Mesothelial cell of epicardium (in vitro differentiated cells): ENCODE data around the gene ACSS1. TPM values are rescaled to one million over a fixed set of nuclear protein-coding genes. Genes with fewer than 3 reads are reported as not detected.
A peak's percentile ranks its signal among the peaks of the same experiment; 100 is the strongest.

Experiments
- DNase-seq, 2 experiments: peaks; one replicate each; pipeline ENCODE4 v3.0.0; 2021; ENCODE audit warnings: low spot score in 2 of 2; ENCODE audit not compliant: unreplicated experiment in 2 of 2
- H3K27ac Mint-ChIP-seq: 2 replicates; pipeline ENCODE4 v1.8.0; 2021; ENCODE audit warnings: mixed read lengths
- H3K27me3 Mint-ChIP-seq: 2 replicates; pipeline ENCODE4 v1.8.0; 2021; ENCODE audit warnings: low read depth, mixed read lengths
- H3K36me3 Mint-ChIP-seq: 2 replicates; pipeline ENCODE4 v1.8.0; 2021; ENCODE audit warnings: mixed read lengths
- H3K4me1 Mint-ChIP-seq: 2 replicates; pipeline ENCODE4 v1.8.0; 2021; ENCODE audit warnings: mixed read lengths
- H3K4me3 Mint-ChIP-seq: 2 replicates; pipeline ENCODE4 v1.8.0; 2021; ENCODE audit warnings: mild to moderate bottlenecking, moderate library complexity, mixed read lengths
- H3K9me3 Mint-ChIP-seq: 2 replicates; pipeline ENCODE4 v1.8.0; 2021; ENCODE audit warnings: mixed read lengths
- total RNA-seq: library from RNA; stranded (reverse); gene quantifications from 3 replicates; pipeline ENCODE4 v1.2.1, GENCODE V29; 2021
- TF ChIP-seq, protein P1 (sequence below): fragments of 200-600 bp; sonication (generic); IDR thresholded peaks from one replicate; pipeline ENCODE4 v1.5.0; 2021; ENCODE audit warnings: antibody characterized with exemption; ENCODE audit not compliant: unreplicated experiment

The ACSS1 gene
- total RNA-seq, 1 donor from 2014 or later: 4.8 TPM

DNA sequence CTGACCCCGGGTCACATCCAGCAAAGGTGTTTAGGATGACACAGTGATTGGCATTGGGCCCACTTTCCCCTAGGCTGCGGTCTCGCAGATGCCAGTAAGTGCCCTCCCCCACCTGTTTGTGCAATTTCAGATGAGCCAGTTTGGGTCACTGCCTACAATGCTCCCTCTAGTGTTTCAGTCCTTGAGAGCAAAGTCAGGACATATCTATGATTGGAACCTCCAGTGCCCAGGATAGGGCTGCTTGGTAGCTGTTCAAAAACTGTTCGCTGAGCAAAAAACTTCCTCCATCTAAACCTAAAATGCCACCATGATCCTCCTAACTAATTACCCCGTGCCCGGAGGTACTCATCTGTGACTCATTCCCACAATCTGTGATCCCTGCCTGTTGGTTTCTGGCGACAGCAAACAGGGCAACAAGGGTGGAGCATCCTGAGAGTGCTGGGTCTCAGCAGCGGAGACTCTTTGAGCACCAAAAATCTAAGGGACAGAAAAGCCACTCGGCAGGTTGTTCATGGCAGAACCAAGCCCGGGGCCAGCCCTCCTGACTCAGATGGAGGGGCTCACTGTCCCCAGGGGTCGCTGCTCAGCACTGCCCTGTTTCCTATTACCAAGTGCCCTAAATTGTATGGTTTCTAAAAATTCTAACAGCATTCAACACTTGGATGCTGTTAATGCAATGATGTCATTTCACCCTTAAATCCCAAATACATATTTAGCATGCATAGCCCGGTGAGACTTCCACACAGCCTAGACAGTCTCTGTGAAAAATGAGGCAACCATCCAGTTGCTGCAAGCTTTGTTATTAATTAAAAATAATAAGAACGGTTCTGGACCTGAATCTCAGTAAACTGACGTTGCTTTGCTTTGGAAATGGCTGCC lies 19.0 kb upstream of the ACSS1 start:
- Mint-ChIP-seq H3K36me3 (no peaks in the 10 kb centered on the region), H3K27ac (no peak overlapping the region), H3K4me3 (no peak overlapping the region), H3K4me1 (no peaks in the 10 kb centered on the region), H3K9me3 (no peaks in the 10 kb centered on the region), H3K27me3 (peaks cover 92% of the 10 kb centered on the region)
- DNase-seq: peak in 1 of 2 experiments; percentile 20
- TF ChIP-seq, protein P1, sequence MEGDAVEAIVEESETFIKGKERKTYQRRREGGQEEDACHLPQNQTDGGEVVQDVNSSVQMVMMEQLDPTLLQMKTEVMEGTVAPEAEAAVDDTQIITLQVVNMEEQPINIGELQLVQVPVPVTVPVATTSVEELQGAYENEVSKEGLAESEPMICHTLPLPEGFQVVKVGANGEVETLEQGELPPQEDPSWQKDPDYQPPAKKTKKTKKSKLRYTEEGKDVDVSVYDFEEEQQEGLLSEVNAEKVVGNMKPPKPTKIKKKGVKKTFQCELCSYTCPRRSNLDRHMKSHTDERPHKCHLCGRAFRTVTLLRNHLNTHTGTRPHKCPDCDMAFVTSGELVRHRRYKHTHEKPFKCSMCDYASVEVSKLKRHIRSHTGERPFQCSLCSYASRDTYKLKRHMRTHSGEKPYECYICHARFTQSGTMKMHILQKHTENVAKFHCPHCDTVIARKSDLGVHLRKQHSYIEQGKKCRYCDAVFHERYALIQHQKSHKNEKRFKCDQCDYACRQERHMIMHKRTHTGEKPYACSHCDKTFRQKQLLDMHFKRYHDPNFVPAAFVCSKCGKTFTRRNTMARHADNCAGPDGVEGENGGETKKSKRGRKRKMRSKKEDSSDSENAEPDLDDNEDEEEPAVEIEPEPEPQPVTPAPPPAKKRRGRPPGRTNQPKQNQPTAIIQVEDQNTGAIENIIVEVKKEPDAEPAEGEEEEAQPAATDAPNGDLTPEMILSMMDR: no peak

DNA sequence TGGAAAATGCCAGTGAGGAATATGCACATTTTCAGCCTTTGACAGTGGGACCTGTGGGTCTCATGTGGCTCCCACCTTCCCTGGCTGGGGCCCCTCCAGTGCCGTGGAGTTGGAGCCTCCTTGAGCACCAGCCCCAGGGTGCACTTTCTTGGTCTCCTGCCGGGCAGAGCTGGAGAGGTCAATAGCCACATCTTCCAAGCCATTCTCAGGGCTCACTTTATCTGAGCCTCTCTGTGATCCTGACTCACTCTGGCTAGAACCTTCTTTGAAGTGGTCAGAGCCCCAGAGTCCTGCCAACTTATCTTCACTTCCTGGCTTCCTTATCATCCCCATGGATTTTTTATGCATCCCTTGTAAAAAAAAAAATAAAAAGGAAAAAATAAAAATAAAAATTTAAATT lies 18.3 kb upstream of the ACSS1 start:
- no peak for DNase-seq
- TF ChIP-seq, protein P1: no peak
- Mint-ChIP-seq H3K36me3 (no peaks in the 10 kb centered on the region), H3K4me3 (no peak overlapping the region), H3K27me3 (peaks cover 95% of the 10 kb centered on the region), H3K9me3 (no peaks in the 10 kb centered on the region), H3K4me1 (no peaks in the 10 kb centered on the region), H3K27ac (no peak overlapping the region)

DNA sequence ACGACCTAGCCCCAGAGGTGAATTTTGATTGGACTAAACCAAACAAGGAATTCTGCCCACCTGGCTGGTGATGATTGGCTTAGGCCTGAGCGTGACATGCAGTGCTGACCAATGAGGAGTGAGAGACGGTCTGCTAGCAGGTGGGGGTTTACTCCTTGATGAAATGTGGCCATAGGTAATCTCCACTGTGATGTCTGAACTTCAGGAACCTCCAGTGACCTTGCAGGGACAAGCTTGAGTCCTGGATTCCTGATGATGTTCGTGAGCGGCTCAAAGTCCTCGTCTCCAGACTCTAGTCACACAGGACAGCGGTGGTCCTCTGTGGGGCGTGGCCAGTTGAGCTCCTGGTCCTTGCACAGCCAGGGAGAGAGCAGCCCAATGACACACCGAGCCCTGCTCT lies 15.6 kb upstream of the ACSS1 start:
- Mint-ChIP-seq H3K4me1 (no peaks in the 10 kb centered on the region), H3K4me3 (no peak overlapping the region), H3K9me3 (no peaks in the 10 kb centered on the region), H3K36me3 (no peaks in the 10 kb centered on the region), H3K27ac (no peak overlapping the region), H3K27me3 (peaks cover 91% of the 10 kb centered on the region)
- TF ChIP-seq, protein P1: no peak
- DNase-seq: peak in 1 of 2 experiments; percentile 19

DNA sequence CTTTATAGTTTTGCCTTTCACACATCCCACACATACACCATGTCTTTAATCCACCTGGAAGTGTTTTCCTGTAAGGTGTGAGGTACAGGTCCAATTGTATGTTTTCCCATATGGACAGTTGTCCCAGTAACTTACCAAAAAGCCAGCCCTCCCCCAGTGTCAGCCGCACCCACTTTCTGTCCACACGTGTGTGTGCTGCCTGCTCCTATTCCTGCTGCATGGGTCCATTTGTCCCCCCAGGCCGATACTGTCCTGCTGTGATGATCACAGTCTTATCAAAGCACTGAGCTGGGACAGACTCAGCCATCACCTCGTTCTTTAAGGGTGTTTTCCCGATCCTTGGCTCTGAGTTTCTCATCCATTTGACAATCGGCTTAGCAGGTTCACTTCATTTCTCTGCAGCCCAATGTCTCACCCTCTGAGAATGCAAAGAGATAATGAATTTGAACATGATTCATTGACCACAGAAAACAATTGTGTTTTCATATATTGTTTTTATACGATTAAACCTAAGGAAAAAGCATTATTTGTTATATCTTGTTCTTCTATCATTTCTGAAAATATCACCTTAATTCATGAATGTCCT lies 14.4 kb upstream of the ACSS1 start:
- no peak overlapping the region for H3K27ac Mint-ChIP-seq
- H3K9me3 Mint-ChIP-seq: no peaks in the 10 kb centered on the region
- no peak overlapping the region for H3K4me3 Mint-ChIP-seq
- TF ChIP-seq, protein P1: no peak
- H3K4me1 Mint-ChIP-seq: no peaks in the 10 kb centered on the region
- H3K36me3 Mint-ChIP-seq: no peaks in the 10 kb centered on the region
- H3K27me3 Mint-ChIP-seq: peaks cover 79% of the 10 kb centered on the region
- DNase-seq: no peak

DNA sequence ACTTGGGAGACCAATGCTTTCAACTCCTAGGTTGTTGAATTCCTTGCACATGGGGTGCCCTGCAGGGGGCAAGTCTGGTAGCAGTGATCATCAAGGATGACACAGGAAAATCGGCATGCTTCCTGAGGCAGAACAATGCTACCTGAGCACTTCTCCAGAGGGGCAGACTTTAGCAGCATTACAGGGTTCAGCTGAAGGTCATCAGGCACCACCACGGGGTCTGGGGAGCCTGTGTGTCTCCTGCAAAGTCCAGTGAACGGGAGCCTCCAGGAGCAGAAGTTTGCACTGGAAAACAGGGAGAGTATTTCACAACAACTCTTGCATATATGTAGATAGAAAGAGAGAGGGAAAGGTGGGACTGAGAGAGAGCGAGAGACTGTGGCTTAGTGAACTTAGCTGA lies 13.8 kb upstream of the ACSS1 start:
- H3K9me3 Mint-ChIP-seq: no peaks in the 10 kb centered on the region
- H3K27me3 Mint-ChIP-seq: peaks cover 73% of the 10 kb centered on the region
- no peaks in the 10 kb centered on the region for H3K36me3 Mint-ChIP-seq
- H3K4me1 Mint-ChIP-seq: no peaks in the 10 kb centered on the region
- no peak overlapping the region for H3K4me3 Mint-ChIP-seq
- H3K27ac Mint-ChIP-seq: no peak overlapping the region
- TF ChIP-seq, protein P1: no peak
- no peak for DNase-seq
